GM21529 (cell line): ENCODE results near the gene CDH3.

Experiments used
- ATAC-seq: cut with Tn5 transposase; IDR thresholded peaks from one replicate; pipeline ENCODE4 v1.9.1; 2021; ENCODE audit not compliant: unreplicated experiment

Gene CDH3

DNA sequence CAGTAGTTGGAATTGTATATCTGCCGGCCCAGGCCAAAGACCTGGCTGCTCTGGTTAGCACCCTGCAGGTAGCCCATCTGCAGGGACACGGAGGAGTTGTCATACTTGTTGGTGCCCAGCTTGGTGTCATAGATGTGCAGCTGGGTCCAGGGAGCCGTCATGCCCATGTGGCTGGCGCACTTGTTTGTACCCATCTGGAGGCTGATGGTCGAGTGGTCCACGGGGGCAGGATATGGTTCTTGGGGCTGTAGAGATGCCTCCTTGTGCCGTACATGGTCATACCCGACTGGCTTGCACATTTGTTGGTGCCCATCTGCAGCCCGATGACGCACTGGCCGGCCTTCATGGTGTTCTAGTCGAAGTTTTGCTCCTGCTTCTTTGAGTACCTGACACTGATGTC lies 6.0 kb downstream of the CDH3 start:
- ATAC-seq, result no peak

DNA sequence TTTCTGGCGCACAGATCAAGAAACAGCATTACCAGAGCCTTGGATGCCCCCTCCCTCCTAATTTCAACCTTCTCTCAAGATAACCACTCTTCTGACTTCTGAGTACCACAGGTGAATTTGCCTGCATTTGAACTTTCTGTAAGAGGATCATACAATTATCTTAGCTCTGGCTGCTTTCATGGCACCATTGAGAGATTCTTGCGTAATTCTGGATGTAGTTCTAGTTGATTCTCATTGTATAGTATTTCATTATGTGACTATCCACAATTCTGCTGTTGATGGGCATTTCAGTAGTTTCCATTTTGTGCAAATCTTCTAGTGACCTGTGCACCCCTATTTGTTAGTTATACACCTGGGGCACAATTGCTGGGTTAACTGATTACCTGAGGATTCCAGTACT lies 7.5 kb downstream of the CDH3 start:
- no peak for ATAC-seq

DNA sequence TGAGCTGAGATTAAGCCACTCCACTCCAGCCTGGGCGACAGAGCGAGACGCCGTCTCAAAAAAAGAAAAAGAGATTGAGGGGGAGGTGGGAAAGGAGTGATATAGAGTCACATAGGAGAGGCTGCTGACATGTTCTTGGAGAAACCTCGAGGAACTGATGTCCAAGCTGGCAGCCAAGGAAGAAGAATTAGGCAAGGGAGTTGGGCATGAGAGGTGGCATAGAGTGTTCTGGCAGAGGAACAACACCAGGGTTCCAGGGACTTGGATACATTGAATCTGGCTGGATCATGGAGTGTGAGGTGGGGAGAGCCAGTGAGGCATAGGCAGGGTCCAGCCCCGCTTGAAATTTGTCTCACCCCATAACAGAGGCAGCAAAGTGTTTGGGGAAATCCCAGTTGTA lies 10.7 kb downstream of the CDH3 start:
- ATAC-seq, result no peak

DNA sequence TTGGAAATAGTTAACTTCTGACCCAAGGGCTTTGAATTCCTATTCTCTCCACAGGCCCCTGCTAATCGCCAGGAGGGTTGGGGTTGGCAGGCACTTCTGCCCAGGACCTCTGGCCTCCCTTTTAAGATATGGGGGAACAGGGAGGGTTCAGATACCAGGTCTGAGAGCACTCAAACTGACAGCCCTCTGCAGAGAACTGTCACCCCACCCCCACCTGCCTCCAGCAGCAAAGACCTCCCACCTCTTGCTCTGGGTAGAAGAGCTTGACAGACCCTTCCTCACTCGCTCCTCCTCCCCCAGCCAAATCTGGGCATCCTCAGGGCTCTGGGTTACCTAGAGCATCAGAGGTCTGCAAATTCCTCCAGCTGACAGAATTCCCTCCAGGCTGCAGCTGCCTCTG lies 11.6 kb downstream of the CDH3 start:
- no peak for ATAC-seq

DNA sequence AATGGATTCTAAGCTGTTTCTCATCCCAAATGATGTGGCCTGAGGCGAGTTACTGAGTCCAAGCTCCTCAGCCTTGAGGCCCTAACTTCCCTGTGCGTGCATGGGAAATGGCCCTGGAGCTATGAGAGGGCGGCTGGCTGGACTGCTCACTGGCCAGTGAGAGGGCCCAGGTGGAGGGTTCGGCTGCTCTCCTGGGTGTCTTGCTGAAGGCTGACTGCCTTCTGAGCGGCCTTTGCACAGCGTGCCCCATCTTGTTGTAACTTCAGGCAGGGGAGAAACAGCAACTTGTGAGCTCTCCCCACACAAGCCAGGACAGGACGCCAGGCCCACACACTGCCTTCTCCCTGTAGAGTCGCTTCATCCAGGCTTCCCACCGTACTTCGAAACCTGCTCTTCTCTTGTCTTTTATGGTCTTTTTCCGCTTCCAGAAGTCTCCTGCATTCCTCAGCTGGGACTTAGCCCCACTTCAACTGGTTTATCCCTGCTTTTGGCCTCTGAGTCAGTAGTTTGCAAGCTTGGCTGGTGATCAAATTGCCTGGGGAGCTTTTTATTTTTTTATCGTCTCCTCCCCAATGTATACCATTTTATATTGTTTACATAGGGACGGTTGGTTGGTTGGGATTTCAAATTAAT lies 13.3 kb downstream of the CDH3 start:
- ATAC-seq, result no peak

DNA sequence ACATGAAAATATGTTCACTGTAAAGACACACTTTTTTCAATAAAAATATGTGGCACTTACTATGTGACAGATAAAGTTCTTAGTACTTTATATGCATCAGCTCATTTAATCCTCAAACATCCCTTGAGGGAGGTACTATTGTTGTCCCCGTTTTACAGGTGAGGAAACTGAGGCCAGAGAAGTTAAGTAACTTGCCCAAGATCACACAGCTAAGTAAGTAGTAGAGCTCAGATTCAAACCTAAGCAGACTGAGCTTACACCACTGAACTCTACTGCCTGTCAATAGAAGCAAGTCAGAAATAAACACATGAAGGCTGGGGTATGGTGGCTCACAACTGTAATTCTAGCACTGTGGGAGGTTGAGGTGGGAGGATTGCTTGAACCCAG lies 13.9 kb downstream of the CDH3 start:
- ATAC-seq, result no peak

DNA sequence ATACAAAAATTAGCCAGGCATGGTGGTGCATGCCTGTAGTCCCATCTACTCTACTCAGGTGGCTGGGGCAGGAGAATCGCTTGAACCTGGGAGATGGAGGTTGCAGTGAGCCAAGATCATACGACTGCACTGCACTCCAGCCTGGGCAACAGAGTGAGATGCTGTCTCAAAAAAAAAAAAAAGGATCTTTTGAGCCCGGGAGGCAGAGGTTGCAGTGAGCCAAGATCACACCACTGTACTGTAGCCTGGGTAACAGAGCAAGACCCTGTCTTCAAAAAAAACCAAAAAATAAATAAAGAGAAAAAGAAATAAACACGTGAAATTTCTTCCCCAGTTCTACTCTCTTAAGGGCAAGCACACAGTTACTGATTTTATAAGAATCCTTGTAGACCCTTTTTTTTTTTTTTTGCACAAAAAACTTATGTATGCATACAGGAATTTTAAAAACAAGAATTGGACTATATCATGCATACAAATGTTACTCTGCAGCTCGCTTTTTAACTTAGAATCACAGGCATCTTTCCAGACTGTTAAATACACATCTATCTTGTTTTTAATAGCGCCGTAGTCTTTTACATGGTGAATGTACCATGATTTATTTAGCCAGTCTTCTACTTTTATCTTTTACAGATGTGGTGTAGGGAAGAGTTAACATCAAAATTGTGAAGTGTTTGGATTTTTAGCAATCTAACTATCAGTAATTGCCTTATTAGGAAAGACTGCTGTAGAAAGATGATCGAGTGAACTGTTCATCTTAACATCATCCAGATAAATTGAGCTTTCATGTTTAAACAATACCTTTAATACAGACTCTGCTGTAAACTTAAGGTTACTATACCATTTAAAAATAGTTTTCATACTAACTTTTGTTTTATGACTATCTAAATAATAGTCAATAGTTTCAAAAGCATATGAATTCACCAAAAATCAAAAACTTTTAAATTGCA lies 14.6 kb downstream of the CDH3 start:
- no peak for ATAC-seq

DNA sequence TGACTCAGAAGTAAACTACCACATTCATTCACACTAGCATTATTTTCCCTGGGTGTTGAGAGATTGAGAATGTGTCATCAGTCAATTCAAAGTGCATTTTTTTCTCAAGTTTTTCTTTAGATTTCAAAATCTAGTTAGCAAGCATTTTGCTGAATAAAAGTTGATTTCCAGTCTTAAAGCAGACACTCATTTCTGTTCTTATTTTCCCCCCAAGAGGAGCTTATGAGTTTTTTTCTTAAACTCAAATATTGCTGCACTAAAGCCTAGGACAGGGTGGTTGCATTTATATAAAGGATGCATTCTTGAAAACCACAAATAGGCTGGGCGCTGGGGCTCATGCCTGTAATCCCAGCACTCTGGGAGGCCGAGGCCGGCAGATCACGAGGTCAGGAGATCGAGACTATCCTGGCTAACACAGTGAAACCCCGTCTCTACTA lies 15.3 kb downstream of the CDH3 start:
- ATAC-seq, result no peak

DNA sequence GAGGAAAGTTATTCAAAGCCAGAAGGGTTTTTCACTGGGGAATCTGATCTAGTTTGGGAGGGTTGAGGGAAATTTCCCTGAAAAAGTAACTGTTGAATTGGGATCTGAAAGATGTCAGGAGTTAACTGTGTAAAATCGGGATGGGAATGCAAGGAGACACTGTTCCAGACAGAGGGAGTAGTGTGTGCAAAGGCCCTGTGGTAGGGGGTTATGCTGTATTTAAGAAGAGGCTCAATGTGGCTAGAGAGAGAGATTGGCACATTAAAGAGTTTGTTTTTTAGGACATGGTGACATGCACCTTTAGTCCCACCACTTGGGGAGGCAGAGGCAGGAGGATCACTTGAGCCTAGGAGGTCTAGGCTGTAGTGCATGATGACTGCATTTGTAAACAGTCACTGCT lies 16.9 kb downstream of the CDH3 start:
- ATAC-seq, result no peak

DNA sequence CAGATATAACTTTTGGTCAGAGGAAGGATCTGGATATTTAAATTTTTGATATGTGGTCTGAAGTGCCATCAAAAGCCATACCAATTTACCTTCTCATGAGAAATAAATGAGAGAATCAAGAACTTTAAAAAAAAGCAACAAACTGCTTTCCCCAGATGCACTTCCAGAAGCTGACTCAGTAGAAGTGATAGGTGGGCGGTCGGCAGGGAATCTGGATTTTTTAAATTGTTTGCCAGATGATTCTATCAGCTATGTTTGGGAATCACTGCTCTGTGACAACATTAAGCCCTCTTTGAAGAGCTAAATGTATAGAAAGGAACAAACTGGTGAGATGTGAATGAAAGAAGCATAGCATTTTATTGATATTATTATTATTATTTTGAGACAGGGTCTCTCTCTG lies 19.2 kb downstream of the CDH3 start:
- ATAC-seq, result no peak

DNA sequence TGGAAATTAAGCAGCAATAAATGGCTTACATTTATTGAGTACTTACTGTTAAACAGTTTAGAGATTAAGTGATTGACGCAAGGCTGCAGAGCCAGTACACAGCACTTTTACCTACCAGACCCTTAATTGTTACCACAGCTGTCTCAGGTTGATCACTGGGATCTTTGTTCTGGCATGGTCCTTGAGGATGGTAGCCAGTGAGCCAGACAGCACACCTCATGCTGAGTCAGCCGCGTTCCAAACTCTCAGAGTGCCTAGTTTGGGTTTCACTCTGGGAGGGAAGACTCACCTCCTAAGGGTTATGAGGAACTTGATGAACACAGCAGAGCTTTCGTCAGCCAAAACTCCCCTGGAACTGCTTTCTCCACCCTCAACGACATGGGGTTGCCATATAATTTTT lies 20.4 kb downstream of the CDH3 start:
- no peak for ATAC-seq

DNA sequence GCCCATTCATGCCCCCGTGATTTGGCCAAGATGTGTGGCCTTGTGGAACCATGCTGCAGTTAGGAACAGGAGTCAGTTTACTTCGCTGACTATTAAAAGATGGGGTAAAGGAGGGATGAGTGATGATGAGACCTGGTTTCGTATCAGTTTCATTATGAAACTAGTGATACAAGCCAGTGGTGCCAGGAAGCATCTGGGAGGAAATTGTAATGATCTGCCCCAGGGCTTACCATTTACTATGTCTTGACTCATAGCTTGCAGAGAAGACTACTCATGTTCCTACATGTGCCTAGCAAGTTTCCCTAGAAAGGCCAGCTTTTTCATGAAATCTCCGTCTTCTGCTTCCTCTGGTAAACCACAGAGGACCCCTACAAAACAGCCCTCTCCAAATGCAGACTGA lies 23.2 kb downstream of the CDH3 start:
- no peak for ATAC-seq

DNA sequence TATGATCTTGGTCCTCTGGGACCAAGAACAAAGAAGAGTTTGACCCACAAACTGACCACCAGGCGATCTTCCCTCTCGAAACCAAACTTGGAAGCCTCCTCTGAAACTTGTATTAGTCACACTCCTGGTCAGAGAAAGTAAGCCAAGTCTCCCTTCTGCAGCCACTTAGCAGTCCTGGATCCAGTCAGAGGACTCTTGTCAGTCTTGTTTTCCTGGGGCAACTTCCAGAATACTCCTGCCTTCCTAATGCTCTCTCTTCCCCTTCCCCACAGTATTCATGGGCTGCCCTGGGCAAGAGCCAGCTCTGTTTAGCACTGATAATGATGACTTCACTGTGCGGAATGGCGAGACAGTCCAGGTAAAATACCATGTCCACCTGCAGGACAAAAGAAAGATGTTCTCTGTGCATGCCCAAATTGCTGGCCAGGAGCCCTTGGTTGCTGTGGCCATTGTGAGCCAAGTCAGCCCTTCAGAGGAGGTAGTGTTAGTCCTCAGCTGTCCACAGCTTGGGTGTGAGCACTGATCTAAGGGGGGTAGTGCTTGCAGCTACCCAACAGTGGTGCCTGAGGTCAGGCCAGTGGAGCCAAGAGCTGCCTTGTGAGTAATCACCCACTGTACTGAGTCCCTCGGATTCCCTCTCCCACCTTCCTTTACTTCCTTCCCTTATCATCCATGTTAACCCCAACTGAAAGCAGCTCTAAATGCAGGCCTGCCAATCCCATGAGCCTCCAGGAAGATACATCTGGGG lies 31.2 kb downstream of the CDH3 start:
- no peak for ATAC-seq

DNA sequence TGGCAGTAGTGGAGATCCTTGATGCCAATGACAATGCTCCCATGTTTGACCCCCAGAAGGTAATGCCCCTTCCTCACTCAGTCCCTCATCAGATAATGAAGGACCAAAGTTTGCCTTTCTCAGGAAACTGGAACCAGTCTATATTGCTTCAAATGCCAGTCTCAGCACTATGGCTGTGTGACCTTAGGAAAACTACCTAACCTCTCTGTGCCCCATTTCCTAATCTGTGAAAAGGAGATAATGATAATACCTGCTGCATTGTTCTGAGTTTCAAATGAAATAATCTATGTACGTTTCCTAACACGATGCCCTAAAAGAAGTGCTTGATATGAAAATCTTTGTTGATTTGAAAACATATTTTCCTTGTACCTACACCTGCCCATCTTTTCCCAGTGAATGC lies 35.9 kb downstream of the CDH3 start:
- ATAC-seq, result no peak

DNA sequence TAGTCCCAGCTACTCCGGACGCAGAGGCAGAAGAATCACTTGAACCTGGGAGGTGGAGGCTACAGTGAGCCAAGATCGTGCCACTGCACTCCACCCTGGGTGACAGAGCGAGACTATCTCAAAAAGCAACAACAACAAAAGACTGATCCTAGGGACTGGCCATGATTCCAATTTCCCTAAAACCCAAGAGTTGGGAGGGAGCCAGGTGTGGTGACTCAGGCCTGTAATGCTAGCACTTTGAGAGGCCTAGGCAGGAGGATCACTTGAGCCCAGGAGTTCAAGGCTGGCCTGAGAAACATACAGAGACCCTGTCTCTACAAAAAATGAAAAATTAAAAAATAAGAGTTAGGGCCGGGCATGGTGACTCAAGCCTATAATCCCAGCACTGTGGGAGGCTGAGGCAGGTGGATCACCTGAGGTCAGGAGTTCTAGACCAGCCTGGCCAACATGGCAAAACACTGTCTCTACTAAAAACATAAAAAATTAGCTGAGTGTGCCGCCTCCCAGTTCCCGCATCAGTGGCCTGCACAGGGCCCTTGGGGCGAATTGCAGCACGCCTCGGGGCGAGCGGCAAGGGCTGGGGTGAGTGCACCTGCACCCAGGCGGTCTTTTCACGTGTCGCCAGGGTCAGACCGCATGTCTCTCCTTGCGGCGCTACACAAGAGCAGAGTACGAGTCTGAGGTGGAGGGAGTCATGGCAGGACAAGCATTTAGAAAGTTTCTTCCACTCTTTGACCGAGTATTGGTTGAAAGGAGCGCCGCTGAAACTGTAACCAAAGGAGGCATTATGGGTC lies 40.8 kb downstream of the CDH3 start:
- no peak for ATAC-seq

DNA sequence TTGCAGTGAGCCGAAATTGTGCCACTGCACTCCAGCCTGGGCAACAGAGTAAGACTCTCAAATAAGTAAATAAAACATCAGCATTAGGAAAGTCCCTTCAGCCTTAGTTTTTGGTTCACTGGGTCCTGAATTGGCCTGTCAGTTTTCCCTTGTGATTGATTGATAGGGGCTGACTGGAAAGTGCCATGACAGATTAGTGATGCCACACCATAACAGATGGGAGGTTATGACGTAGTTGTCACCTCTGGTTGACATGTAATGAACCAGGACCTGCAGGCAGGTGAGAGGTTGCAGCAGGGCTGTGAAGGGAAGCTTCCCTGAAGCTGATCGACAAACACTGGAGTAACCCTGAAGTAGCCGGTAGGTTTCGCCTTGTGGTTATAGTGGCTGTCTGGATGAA lies 41.8 kb downstream of the CDH3 start:
- no peak for ATAC-seq

DNA sequence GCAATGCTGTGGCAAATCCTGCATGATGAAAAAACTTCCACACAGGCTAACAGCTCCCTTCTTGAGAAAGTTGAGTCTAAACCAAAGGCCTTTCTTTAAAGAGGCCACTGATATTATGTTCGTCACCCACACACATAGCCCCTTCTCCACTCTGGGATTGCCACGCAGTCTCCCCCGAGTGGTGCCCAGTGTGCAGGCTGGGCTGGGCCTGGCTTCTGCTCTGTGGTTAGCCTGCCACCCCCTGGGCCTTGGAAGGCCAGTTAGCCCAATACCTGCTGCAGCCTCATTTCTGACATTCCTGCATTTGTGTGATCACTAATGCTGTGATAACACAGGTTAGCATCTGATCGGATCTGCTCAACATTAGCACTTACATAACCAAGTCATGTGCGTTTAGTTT lies 44.8 kb downstream of the CDH3 start:
- ATAC-seq, result no peak

DNA sequence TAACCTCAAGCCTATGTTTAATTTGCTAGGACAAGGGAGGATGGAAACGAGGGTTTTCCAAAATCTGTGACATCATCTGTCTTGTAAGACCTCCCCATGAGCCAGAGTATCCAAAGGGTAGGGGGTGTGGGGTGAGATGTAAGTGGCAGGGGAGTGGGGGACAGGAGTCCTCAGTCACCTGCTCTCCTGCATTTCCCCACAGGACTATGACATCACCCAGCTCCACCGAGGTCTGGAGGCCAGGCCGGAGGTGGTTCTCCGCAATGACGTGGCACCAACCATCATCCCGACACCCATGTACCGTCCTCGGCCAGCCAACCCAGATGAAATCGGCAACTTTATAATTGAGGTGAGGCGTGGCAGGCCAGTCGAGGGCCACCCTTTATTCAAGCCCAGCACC lies 50.5 kb downstream of the CDH3 start:
- ATAC-seq, result no peak

DNA sequence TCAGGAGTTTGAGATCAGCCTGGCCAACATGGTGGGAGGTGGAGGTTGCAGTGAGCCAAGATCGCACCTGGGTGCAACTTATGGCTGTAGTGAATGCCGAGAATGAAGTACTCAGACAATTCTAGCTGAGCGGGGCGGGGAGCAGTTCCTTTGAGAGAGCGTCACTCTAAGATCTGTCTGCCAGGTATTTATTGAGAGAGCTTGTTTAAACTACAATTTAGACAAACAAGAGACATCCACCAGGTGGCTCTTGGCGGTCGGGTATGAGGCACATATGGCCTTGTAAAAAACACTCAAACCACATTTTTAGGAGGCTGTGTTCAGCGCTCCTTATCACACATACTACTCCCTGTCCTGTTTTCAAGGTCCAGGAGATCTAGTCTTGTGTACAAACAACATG lies 51.4 kb downstream of the CDH3 start:
- ATAC-seq, result no peak

DNA sequence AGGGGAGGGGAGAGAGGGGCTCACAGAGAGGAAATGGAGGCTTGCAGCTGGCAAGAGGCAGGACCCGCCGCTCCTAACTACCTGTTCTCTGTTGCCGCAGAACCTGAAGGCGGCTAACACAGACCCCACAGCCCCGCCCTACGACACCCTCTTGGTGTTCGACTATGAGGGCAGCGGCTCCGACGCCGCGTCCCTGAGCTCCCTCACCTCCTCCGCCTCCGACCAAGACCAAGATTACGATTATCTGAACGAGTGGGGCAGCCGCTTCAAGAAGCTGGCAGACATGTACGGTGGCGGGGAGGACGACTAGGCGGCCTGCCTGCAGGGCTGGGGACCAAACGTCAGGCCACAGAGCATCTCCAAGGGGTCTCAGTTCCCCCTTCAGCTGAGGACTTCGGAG lies 53.0 kb downstream of the CDH3 start:
- ATAC-seq, result no peak

DNA sequence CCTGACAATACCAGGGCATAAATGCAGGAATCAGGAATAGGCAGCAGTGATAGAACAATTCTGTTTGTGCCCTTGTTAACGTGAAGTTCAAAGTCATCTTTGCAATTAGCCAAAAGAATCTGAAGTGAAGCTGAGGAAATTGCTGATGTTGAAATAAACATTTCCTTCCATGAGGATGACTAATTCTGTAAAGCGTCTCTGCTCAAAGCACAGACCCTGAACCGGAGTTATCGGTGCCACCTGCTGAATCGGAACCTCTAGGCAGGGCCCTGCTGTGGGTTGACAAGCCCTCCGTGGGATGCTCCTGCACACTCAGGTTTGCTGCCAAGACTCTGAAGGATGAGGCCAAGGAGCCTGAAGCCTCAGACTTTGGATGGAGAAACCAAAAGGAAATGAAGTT lies 55.0 kb downstream of the CDH3 start:
- no peak for ATAC-seq
